Measurements from ENCODE around the gene CASS4. TPM values are rescaled to one million over a fixed set of nuclear protein-coding genes. Genes with fewer than 3 reads are reported as not detected.

Gene CASS4
- total RNA-seq, 1 donor from 2014 or later = 0.26 TPM

DNA sequence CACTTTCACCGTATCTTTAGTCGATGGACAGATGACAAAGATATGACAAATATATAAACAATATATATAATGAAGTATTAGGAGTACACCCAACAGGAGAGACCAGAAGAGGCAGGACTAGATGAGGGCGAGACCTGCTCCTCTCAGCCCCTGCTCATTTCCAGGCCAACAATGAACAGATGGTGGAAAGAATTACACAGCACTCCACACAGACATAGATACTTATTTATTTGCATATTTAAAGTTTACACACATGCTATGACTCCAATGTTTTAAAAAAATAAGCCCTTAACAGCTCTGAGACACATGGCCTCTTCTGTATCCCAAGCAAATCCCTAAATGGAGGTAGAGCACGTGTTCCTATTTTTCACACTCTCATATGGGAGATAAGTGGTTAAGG is 42.9 kb upstream of the CASS4 start:
- no peaks in the 10 kb centered on the region for H3K27me3 Mint-ChIP-seq
- no peak overlapping the region for H3K4me3 Mint-ChIP-seq (ENCODE audit: low read depth)

GRCh38 chr20:56371977-56372376 is 40.1 kb upstream of the CASS4 start:
- no peak for TF ChIP-seq CTCF (IDR thresholded peaks at IDR 0.05; ENCODE audit: unreplicated experiment)
- Mint-ChIP-seq H3K4me3 (ENCODE audit: low read depth) (no peak overlapping the region), H3K27ac (no peak overlapping the region), H3K27me3 (no peaks in the 10 kb centered on the region), H3K4me1 (ENCODE audit: low read depth) (peaks cover 2% of the 10 kb centered on the region), H3K9me3 (ENCODE audit: low read depth) (no peaks in the 10 kb centered on the region), H3K36me3 (ENCODE audit: insufficient read depth) (peaks cover 10% of the 10 kb centered on the region)
- no peak for DNase-seq (ENCODE audit: low spot score, unreplicated experiment)

More for the DNA sequence above, 42.9 kb upstream of the CASS4 start:
- Mint-ChIP-seq H3K36me3 (ENCODE audit: insufficient read depth) (peaks cover 16% of the 10 kb centered on the region), H3K27ac (no peak overlapping the region), H3K4me1 (ENCODE audit: low read depth) (no peaks in the 10 kb centered on the region), H3K9me3 (ENCODE audit: low read depth) (no peaks in the 10 kb centered on the region)
- DNase-seq (ENCODE audit: low spot score, unreplicated experiment) = no peak
- no peak for TF ChIP-seq CTCF (IDR thresholded peaks at IDR 0.05; ENCODE audit: unreplicated experiment)

GRCh38 chr20:56372850-56373249 is 39.2 kb upstream of the CASS4 start:
- TF ChIP-seq CTCF (IDR thresholded peaks at IDR 0.05; ENCODE audit: unreplicated experiment) = no peak
- Mint-ChIP-seq H3K9me3 (ENCODE audit: low read depth) (no peaks in the 10 kb centered on the region), H3K4me1 (ENCODE audit: low read depth) (peaks cover 2% of the 10 kb centered on the region), H3K4me3 (ENCODE audit: low read depth) (no peak overlapping the region), H3K27ac (no peak overlapping the region), H3K27me3 (no peaks in the 10 kb centered on the region), H3K36me3 (ENCODE audit: insufficient read depth) (peaks cover 12% of the 10 kb centered on the region)
- DNase-seq (ENCODE audit: low spot score, unreplicated experiment) = no peak

DNA sequence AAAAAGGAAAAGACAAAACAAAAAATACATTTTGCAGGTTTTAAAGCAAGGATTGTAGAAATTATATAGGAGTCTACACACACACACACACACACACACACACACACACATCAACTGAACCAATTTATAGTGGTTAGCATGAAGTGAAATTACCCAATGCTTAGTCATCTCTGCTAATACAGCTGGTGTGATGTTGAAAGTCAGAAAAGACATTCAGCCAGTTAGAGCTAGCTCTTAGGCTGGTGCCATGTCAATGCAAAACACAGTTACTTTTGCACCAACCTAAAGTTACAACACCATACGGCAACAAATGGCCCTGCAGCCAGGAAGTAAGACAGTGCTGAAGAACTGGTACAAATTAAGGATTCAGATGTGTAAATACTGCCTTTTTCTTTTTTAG is 38.1 kb upstream of the CASS4 start:
- Mint-ChIP-seq H3K9me3 (ENCODE audit: low read depth) (no peaks in the 10 kb centered on the region), H3K4me1 (ENCODE audit: low read depth) (peaks cover 2% of the 10 kb centered on the region), H3K4me3 (ENCODE audit: low read depth) (no peak overlapping the region), H3K27me3 (no peaks in the 10 kb centered on the region), H3K27ac (no peak overlapping the region), H3K36me3 (ENCODE audit: insufficient read depth) (peaks cover 14% of the 10 kb centered on the region)
- TF ChIP-seq CTCF (IDR thresholded peaks at IDR 0.05; ENCODE audit: unreplicated experiment) = no peak
- no peak for DNase-seq (ENCODE audit: low spot score, unreplicated experiment)

DNA sequence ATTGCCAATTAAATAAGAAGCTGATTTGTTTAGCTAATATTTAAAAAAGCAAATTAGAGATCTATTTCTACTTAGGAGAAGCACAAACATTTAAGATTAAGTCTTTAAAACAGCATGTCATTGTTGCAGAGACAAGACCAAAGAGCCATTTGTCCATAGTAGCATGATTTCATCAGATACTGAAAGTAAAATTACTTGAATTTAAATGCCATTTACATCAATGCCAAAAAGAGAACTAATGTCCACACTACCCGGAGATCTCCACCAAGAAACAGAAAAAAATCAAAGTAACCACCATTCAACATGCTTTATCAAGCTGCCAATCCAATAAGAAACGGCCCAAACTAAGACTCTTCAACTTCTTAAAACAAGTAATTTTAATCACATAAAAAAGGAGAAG is 35.7 kb upstream of the CASS4 start:
- no peak overlapping the region for H3K27ac Mint-ChIP-seq
- H3K4me1 Mint-ChIP-seq (ENCODE audit: low read depth) = peaks cover 2% of the 10 kb centered on the region
- H3K36me3 Mint-ChIP-seq (ENCODE audit: insufficient read depth) = peaks cover 13% of the 10 kb centered on the region
- no peaks in the 10 kb centered on the region for H3K27me3 Mint-ChIP-seq
- H3K4me3 Mint-ChIP-seq (ENCODE audit: low read depth) = no peak overlapping the region
- DNase-seq (ENCODE audit: low spot score, unreplicated experiment) = no peak
- no peak for TF ChIP-seq CTCF (IDR thresholded peaks at IDR 0.05; ENCODE audit: unreplicated experiment)
- H3K9me3 Mint-ChIP-seq (ENCODE audit: low read depth) = no peaks in the 10 kb centered on the region

All from progenitor cell of endocrine pancreas (in vitro differentiated cells).